ENCODE measurements around the gene MACC1. TPM values are rescaled to one million over a fixed set of nuclear protein-coding genes. Genes with fewer than 3 reads are reported as not detected.

The MACC1 gene
- total RNA-seq, 3 donors from 2014 or later (not counting 1 experiment from before 2014, with no cell fraction given) = 0.09 to 0.45 (median 0.26) TPM

DNA sequence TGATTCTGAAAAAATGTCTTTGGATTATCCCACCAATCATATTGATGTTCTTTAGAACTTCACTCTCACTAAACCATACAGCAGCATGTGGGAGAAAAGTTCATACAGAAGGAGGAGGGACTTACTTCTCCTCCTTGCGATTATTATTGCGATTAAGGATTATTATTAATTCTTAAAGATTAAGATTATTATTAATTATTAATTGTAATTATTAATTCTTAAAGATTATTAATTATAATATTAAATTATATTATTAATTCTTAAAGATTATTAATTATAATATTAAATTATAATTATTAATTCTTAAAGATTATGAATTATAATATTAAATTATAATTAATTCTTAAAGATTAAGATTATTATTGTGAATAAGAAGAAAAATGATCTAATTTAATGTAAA lies 80.5 kb downstream of the MACC1 start:
- Histone ChIP-seq H3K36me3 (ENCODE audit: control insufficient read depth, insufficient read depth, low read length) (no peaks in the 10 kb centered on the region), H3K4me1 (ENCODE audit: control insufficient read depth, insufficient read depth, low read length) (no peaks in the 10 kb centered on the region), H3K27me3 (ENCODE audit: control insufficient read depth, insufficient read depth, low read length) (no peaks in the 10 kb centered on the region), H3K9me3 (ENCODE audit: control insufficient read depth, insufficient read depth, low read length) (no peaks in the 10 kb centered on the region), H3K27ac (ENCODE audit: low read length) (no peak overlapping the region), H3K4me3 (ENCODE audit: low read length) (no peak overlapping the region)
- ATAC-seq (no peak), DNase-seq (no peak)
- Mint-ChIP-seq H3K27me3 (ENCODE audit: low read depth in 2 of 2) (no peaks in the 10 kb centered on the region), H3K9me3 (peaks cover 0 to 2% of the 10 kb centered on the region in 2 donors), H3K36me3 (no peaks in the 10 kb centered on the region), H3K4me1 (no peaks in the 10 kb centered on the region), H3K27ac (no peak overlapping the region), H3K4me3 (no peak overlapping the region)
- TF ChIP-seq, protein P1, sequence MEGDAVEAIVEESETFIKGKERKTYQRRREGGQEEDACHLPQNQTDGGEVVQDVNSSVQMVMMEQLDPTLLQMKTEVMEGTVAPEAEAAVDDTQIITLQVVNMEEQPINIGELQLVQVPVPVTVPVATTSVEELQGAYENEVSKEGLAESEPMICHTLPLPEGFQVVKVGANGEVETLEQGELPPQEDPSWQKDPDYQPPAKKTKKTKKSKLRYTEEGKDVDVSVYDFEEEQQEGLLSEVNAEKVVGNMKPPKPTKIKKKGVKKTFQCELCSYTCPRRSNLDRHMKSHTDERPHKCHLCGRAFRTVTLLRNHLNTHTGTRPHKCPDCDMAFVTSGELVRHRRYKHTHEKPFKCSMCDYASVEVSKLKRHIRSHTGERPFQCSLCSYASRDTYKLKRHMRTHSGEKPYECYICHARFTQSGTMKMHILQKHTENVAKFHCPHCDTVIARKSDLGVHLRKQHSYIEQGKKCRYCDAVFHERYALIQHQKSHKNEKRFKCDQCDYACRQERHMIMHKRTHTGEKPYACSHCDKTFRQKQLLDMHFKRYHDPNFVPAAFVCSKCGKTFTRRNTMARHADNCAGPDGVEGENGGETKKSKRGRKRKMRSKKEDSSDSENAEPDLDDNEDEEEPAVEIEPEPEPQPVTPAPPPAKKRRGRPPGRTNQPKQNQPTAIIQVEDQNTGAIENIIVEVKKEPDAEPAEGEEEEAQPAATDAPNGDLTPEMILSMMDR (IDR thresholded peaks at IDR 0.05) = no peak
- no CpG with 5 or more reads among the region's 2 CpGs for WGBS (ENCODE audit: insufficient coverage)
- intact Hi-C loops (cut with micrococcal nuclease) = no loop called here

DNA sequence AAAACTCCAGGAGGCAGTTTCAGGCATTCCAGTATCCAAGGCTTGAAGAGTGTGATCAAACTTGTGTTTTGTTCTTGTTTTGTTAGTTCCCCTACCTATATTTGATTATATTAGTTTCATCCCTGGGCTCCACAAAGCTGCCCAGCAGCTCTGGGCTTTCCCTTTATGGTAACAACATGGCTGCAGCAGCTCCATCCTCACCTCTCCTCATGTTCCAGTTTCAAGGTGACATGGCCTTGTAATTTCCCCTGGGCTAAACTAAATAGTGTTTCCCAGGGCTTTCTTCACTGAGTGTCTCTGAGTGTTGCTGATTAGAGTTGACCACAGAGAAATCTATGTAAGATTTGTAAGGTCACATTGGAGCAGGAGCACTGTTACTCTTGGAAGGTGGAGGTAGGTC lies 83.4 kb downstream of the MACC1 start:
- H3K27ac Mint-ChIP-seq = no peak overlapping the region
- H3K4me3 Mint-ChIP-seq = no peak overlapping the region
- TF ChIP-seq, protein P1 (IDR thresholded peaks at IDR 0.05) = no peak
- Histone ChIP-seq H3K27me3 (ENCODE audit: control insufficient read depth, insufficient read depth, low read length) (no peaks in the 10 kb centered on the region), H3K27ac (ENCODE audit: low read length) (no peak overlapping the region), H3K4me3 (ENCODE audit: low read length) (no peak overlapping the region), H3K36me3 (ENCODE audit: control insufficient read depth, insufficient read depth, low read length) (no peaks in the 10 kb centered on the region), H3K4me1 (ENCODE audit: control insufficient read depth, insufficient read depth, low read length) (no peaks in the 10 kb centered on the region), H3K9me3 (ENCODE audit: control insufficient read depth, insufficient read depth, low read length) (no peaks in the 10 kb centered on the region)
- intact Hi-C loops (cut with micrococcal nuclease) = no loop called here
- ATAC-seq (no peak), DNase-seq (no peak)
- H3K9me3 Mint-ChIP-seq = peaks cover 0 to 5% of the 10 kb centered on the region in 2 donors
- no peaks in the 10 kb centered on the region for H3K27me3 Mint-ChIP-seq (ENCODE audit: low read depth in 2 of 2)
- H3K4me1 Mint-ChIP-seq = no peaks in the 10 kb centered on the region
- no peaks in the 10 kb centered on the region for H3K36me3 Mint-ChIP-seq

DNA sequence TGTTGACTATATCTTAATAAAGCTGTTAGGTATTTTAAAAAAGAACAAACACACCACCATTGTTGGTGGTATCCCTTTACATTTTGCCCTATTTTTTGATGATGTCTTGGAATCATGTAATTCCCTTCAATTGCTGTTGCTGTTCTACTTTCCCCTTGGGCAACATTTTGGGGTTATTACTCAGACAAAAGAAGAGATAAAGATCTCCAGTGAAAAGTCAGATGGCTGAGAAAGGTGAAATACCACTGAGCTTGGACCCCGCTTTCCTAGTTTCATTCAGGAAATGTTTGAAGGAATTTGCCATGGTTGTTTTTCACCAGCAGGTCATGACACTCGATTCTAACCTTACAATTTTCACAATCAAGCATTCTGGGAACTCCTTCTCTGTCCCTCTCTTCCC lies 84.6 kb downstream of the MACC1 start:
- no peak overlapping the region for H3K4me3 ChIP-seq (ENCODE audit: low read length)
- DNase-seq = no peak
- Mint-ChIP-seq H3K4me1 (no peaks in the 10 kb centered on the region), H3K9me3 (peaks cover 0 to 5% of the 10 kb centered on the region in 2 donors), H3K36me3 (no peaks in the 10 kb centered on the region), H3K27me3 (ENCODE audit: low read depth in 2 of 2) (no peaks in the 10 kb centered on the region), H3K4me3 (no peak overlapping the region), H3K27ac (no peak overlapping the region)
- ATAC-seq = no peak
- H3K9me3 ChIP-seq (ENCODE audit: control insufficient read depth, insufficient read depth, low read length) = no peaks in the 10 kb centered on the region
- no peak overlapping the region for H3K27ac ChIP-seq (ENCODE audit: low read length)
- no peaks in the 10 kb centered on the region for H3K27me3 ChIP-seq (ENCODE audit: control insufficient read depth, insufficient read depth, low read length)
- TF ChIP-seq, protein P1 (IDR thresholded peaks at IDR 0.05) = no peak
- intact Hi-C loops (cut with micrococcal nuclease) = no loop called here
- 75% methylated on average over 2 of the region's 2 CpGs for WGBS (ENCODE audit: insufficient coverage)
- no peaks in the 10 kb centered on the region for H3K36me3 ChIP-seq (ENCODE audit: control insufficient read depth, insufficient read depth, low read length)
- no peaks in the 10 kb centered on the region for H3K4me1 ChIP-seq (ENCODE audit: control insufficient read depth, insufficient read depth, low read length)

DNA sequence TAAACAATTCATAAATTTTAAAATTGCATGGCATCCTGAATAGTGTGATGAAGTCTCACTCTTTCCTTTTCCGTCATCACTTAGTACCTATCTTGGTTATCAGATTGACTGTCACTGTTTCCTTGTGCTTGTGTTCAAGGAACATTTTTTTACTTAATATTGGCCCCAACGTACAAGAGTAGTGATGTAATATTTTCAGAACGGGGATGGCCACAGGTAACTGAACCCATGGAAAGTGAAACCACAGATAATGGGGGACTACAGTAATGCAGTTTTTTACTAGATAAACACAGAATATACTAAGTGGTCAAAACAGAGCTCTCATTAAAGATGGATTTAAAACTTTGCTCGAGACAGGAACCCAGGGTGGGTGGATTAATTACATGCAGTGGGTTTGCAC lies 85.4 kb downstream of the MACC1 start:
- no peaks in the 10 kb centered on the region for H3K36me3 Mint-ChIP-seq
- H3K27me3 Mint-ChIP-seq (ENCODE audit: low read depth in 2 of 2) = no peaks in the 10 kb centered on the region
- H3K9me3 ChIP-seq (ENCODE audit: control insufficient read depth, insufficient read depth, low read length) = no peaks in the 10 kb centered on the region
- H3K27ac ChIP-seq (ENCODE audit: low read length) = no peak overlapping the region
- no peak for ATAC-seq
- no peak overlapping the region for H3K27ac Mint-ChIP-seq
- DNase-seq = no peak
- no peak overlapping the region for H3K4me3 Mint-ChIP-seq
- H3K4me1 Mint-ChIP-seq = no peaks in the 10 kb centered on the region
- WGBS (ENCODE audit: insufficient coverage) = 88% methylated on average over 3 of the region's 4 CpGs
- intact Hi-C loops (cut with micrococcal nuclease) = no loop called here
- no peak overlapping the region for H3K4me3 ChIP-seq (ENCODE audit: low read length)
- TF ChIP-seq, protein P1 (IDR thresholded peaks at IDR 0.05) = no peak
- no peaks in the 10 kb centered on the region for H3K27me3 ChIP-seq (ENCODE audit: control insufficient read depth, insufficient read depth, low read length)
- H3K36me3 ChIP-seq (ENCODE audit: control insufficient read depth, insufficient read depth, low read length) = no peaks in the 10 kb centered on the region
- no peaks in the 10 kb centered on the region for H3K4me1 ChIP-seq (ENCODE audit: control insufficient read depth, insufficient read depth, low read length)
- H3K9me3 Mint-ChIP-seq = peaks cover 0 to 5% of the 10 kb centered on the region in 2 donors
